IPS-15b (cell line): ENCODE data around the gene FAM83G.

Source experiments
- H3K27me3 ChIP-seq: one replicate; pipeline ENCODE4 v1.6.1; 2013; ENCODE audit warnings: low read length; ENCODE audit not compliant: control insufficient read depth, insufficient read depth
- H3K36me3 ChIP-seq: one replicate; pipeline ENCODE4 v1.6.1; 2013; ENCODE audit warnings: low read length; ENCODE audit not compliant: control insufficient read depth, insufficient read depth
- H3K4me1 ChIP-seq: one replicate; pipeline ENCODE4 v1.6.1; 2013; ENCODE audit warnings: mild to moderate bottlenecking, low read length; ENCODE audit not compliant: control insufficient read depth, insufficient read depth
- H3K4me3 ChIP-seq: one replicate; pipeline ENCODE4 v1.5.1; 2013; ENCODE audit warnings: low read depth, low read length
- H3K9ac ChIP-seq: one replicate; pipeline ENCODE4 v1.6.1; 2013; ENCODE audit warnings: low read depth, mild to moderate bottlenecking, low read length
- H3K9me3 ChIP-seq: one replicate; pipeline ENCODE4 v1.6.1; 2013; ENCODE audit warnings: mild to moderate bottlenecking, low read length; ENCODE audit not compliant: control insufficient read depth, insufficient read depth

FAM83G gene

DNA sequence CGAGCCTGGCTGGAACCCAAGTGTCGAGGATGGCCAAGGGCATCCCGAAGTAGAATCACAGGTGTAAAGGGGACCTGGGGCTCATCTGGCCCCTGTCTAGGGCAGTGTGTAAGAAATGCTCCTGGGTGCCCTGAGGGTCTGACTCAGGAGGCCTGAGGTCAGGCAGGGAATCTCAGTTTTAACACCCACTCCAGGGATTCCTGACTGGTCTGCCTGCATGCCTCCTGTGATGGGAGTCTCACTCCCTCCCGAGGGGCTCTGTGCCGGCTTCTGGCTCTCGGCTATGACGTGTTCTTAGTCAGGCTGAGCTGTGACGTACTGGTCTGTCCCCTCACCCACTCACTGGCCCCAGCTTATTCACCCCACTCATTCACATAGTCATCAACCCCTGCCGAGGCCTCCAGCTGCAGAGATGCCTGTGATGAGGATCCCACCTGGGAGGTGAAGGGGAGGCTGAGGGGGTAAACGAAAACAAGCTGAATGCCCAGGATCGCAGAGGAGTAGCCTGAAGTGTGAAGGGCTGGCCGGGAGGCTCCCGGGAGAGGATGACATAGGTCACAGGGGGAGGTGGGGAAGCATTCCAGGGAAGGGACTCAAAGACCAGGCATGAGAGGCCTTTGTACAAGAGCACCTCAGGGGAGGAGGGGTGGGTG lies 23.8 kb downstream of the FAM83G start:
- H3K9ac ChIP-seq: no peak overlapping the region
- no peaks in the 10 kb centered on the region for H3K4me1 ChIP-seq
- H3K27me3 ChIP-seq: no peaks in the 10 kb centered on the region
- no peak overlapping the region for H3K4me3 ChIP-seq
- peaks cover 57% of the 10 kb centered on the region for H3K36me3 ChIP-seq
- H3K9me3 ChIP-seq: no peaks in the 10 kb centered on the region

DNA sequence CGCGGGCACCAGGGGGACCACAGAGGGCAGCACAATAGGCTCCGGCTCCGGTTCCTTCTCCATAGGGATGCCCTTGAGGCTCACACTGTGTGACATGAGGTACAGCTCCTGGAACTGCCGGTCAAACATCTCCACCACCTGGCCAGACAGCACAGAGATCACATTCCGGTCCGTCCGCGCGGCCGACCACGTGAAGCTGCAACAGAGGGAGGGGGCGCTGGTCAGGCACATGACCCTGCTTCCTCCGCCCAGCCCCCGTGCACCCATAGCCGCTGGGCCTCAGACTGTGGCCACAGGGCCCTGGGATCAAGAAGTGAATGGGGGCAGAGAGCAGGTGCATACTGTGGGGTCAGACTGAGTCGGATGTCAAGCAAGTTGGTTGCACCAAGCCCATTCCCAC lies 25.9 kb downstream of the FAM83G start:
- Histone ChIP-seq H3K9ac (no peak overlapping the region), H3K27me3 (no peaks in the 10 kb centered on the region), H3K4me1 (no peaks in the 10 kb centered on the region), H3K36me3 (peaks cover 56% of the 10 kb centered on the region), H3K4me3 (no peak overlapping the region), H3K9me3 (no peaks in the 10 kb centered on the region)

DNA sequence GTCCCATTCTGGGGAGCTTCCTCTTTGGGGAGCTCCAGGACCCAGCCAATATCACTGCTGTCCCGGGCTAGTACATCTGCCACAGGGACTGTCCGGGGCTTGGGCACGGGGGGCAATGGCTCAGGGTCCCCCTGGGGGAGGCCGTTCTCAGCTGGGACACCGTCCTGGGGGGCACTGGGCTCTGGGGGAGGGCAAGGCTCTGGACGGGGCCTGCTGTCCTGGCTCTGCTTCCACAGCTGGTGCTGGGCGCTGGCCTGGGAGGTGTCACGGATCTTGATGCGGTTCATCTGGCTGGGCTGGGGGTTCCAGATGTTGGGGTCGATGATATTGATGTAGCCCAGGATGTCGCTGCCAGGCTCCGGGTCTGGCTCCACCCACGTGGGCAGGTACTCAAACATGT lies 26.5 kb downstream of the FAM83G start:
- H3K9ac ChIP-seq: no peak overlapping the region
- H3K27me3 ChIP-seq: no peaks in the 10 kb centered on the region
- no peak overlapping the region for H3K4me3 ChIP-seq
- H3K36me3 ChIP-seq: peaks cover 57% of the 10 kb centered on the region
- no peaks in the 10 kb centered on the region for H3K4me1 ChIP-seq
- no peaks in the 10 kb centered on the region for H3K9me3 ChIP-seq

DNA sequence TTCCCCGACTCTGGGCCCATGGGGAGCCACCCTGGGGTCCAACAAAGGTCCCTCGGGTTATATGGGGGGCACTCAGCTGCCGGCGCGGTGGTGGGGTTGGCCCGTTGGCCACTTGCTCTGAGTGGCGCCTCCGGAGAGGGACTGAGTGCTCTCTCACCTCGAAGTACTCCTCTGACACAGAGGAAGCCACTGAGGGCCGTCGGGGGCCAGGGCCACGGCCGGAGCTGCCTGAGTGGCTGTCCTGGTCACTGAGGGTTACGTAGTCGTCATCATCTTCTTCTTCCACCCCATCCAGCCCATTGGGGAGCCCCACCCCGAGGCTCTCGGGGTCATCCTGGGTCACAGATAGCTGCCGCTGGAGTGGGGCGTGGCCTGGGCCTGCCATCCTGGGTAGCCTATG lies 26.9 kb downstream of the FAM83G start:
- Histone ChIP-seq H3K4me3 (no peak overlapping the region), H3K36me3 (peaks cover 57% of the 10 kb centered on the region), H3K9me3 (no peaks in the 10 kb centered on the region), H3K27me3 (no peaks in the 10 kb centered on the region), H3K9ac (no peak overlapping the region), H3K4me1 (no peaks in the 10 kb centered on the region)

DNA sequence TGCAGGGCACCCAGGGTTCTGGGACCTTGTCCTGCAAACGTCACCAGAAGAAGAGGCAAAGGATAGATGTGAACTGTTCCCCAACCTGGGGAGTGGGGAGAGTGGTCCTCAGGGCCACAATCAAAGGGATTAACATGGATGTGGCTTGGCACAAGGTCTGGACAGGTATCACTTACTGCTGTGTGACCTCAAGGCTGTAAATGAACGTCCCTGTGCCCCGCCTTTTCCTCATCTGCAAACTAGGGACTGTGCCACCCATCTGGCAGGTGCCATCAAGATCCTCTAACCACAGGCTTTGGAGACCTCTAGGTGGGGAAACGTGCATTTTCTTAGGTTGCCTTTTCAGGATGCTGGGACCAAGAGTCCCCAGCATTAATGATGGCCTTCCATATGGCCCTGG lies 27.5 kb downstream of the FAM83G start:
- no peaks in the 10 kb centered on the region for H3K27me3 ChIP-seq
- H3K9me3 ChIP-seq: no peaks in the 10 kb centered on the region
- H3K36me3 ChIP-seq: peaks cover 60% of the 10 kb centered on the region
- no peak overlapping the region for H3K4me3 ChIP-seq
- H3K4me1 ChIP-seq: no peaks in the 10 kb centered on the region
- H3K9ac ChIP-seq: no peak overlapping the region

DNA sequence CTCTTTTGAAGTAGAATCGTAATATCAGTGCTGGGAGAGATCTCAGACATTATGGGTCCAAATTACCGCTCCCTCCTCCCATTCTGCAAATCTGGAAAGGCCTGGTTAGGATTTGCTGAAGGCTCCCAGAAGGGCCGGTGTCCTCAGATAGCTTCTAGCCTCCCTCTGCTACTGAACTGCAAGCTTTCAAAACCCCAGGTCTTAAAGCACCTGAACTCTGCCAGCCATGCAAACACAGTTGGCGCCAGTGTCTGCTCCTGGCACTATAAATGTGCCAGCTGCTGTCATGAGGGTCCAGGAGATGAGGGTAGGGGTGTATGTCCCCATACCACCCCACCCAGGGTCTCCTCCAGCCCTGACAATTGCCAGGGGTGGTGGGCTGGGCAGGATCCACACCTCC lies 28.4 kb downstream of the FAM83G start:
- H3K4me3 ChIP-seq: no peak overlapping the region
- H3K9me3 ChIP-seq: no peaks in the 10 kb centered on the region
- peaks cover 65% of the 10 kb centered on the region for H3K36me3 ChIP-seq
- no peaks in the 10 kb centered on the region for H3K4me1 ChIP-seq
- H3K9ac ChIP-seq: no peak overlapping the region
- H3K27me3 ChIP-seq: no peaks in the 10 kb centered on the region

DNA sequence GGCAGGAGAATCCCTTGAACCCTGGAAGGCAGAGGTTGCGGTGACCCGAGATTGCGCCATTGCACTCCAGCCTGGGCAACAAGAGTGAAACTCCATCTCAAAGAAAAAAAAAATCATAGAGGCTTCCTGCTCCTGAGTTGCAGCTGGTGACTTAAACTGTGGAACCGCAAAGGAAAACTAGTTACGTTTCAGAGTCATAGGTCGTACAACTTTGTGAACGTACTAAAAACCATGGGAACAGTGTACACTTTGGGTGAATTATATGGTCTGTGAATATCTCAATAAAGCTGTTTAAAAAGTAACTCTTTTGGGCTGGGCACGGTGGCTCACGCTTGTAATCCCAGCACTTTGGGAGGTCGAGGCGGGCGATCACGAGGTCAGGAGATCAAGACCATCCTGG lies 29.0 kb downstream of the FAM83G start:
- Histone ChIP-seq H3K36me3 (peaks cover 69% of the 10 kb centered on the region), H3K4me3 (no peak overlapping the region), H3K27me3 (no peaks in the 10 kb centered on the region), H3K9ac (no peak overlapping the region), H3K9me3 (no peaks in the 10 kb centered on the region), H3K4me1 (no peaks in the 10 kb centered on the region)

DNA sequence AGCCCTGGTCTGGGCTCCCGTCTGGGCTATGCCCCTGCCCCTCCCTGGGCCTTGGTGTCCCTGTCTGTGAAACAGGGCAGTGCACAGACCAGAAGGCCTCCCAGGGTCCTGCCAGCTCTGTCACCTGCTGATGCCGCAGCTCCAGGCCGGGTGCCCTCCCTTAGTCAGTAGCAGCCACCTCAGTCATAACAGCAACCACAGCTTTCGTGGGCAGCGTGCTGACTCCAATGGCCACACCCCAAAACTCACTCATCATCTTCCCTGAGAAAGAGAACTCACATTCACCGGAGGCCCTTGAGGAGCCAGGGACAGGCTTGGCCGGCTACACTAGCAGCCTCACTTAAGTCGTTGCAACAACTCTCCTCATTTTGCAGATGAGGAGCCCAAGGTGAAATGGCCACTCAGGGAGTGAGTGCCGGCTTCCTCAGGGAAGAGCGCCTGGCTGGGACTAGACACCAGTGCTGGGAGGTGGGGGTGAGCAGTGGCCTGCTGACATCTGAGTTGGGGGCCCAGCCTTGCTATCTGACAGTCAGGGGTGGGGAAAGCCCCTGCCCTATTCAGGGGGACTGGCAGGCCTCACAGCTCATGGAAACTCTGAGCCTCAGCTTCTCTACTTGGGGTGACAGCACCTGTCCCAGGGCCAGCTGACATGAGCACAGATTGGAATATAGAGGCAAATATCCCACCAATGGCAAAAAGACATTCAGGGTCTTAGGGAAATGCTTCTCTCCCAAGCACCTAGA lies 30.0 kb downstream of the FAM83G start:
- H3K27me3 ChIP-seq: no peaks in the 10 kb centered on the region
- H3K9me3 ChIP-seq: no peaks in the 10 kb centered on the region
- no peak overlapping the region for H3K4me3 ChIP-seq
- no peaks in the 10 kb centered on the region for H3K4me1 ChIP-seq
- H3K9ac ChIP-seq: no peak overlapping the region
- peaks cover 68% of the 10 kb centered on the region for H3K36me3 ChIP-seq

DNA sequence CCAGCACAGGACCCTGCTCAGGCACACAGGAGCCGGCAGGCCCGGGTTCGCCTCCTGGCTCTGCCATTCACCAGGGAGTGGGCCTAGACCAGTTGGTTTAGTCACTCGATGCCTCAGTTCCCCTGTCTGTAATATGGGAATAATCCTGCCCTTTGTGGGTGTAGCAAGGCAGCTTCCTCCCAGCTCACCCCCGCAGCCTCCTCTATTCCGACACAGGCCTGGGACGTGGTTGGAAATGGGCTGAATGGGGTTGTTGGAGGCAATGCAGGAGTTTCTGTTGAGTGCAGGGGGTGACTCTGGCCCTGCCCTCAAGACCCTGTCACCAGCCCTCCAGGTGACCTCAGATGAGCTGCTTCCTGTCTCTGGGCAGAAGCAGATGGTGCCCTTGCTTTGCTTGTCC lies 32.8 kb downstream of the FAM83G start:
- Histone ChIP-seq H3K27me3 (no peaks in the 10 kb centered on the region), H3K36me3 (peaks cover 43% of the 10 kb centered on the region), H3K9me3 (no peaks in the 10 kb centered on the region), H3K4me1 (no peaks in the 10 kb centered on the region), H3K9ac (no peak overlapping the region), H3K4me3 (no peak overlapping the region)

DNA sequence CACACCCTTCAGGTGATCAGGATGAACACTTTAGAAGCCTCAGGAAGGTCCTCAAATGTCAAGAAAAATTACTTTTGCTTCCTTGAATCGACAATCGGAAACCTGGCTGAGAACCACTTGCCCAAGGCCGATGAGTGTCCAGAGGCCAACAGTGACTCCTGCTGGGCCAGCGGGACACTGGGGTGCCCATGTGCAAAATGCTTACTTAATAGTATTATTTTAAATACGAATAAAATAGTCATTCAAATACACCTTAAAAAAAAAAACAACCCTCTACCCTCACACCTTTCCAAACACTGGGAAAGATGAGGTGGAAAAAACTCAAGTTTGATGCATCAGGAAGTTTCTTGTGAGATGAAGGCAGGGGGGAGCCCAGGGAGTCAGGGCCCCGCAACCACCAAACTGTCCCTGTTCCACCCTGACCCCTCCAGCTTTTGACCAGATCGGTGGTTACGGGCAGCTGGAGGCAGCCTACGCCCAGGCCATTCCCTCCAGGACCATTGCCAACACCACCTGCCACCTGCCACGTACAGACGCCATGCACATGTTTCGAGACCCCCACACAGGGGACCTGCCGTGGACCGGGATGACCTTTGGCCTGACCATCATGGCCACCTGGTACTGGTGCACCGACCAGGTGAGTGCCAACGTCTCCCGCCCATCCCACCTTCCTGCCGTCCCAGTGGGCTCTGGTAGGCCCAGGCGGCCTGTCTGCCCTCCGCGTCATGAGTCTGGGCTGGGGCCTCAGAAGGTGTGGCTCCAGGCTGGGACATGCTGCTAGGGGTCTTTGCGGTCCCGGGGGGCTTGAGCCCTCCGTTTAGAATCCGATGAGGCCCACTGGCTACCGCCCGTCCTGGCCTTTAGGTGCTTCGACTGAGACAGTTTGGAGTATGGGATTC lies 33.7 kb downstream of the FAM83G start:
- Histone ChIP-seq H3K27me3 (no peaks in the 10 kb centered on the region), H3K9ac (no peak overlapping the region), H3K4me3 (no peak overlapping the region), H3K36me3 (peaks cover 36% of the 10 kb centered on the region), H3K9me3 (no peaks in the 10 kb centered on the region), H3K4me1 (no peaks in the 10 kb centered on the region)

DNA sequence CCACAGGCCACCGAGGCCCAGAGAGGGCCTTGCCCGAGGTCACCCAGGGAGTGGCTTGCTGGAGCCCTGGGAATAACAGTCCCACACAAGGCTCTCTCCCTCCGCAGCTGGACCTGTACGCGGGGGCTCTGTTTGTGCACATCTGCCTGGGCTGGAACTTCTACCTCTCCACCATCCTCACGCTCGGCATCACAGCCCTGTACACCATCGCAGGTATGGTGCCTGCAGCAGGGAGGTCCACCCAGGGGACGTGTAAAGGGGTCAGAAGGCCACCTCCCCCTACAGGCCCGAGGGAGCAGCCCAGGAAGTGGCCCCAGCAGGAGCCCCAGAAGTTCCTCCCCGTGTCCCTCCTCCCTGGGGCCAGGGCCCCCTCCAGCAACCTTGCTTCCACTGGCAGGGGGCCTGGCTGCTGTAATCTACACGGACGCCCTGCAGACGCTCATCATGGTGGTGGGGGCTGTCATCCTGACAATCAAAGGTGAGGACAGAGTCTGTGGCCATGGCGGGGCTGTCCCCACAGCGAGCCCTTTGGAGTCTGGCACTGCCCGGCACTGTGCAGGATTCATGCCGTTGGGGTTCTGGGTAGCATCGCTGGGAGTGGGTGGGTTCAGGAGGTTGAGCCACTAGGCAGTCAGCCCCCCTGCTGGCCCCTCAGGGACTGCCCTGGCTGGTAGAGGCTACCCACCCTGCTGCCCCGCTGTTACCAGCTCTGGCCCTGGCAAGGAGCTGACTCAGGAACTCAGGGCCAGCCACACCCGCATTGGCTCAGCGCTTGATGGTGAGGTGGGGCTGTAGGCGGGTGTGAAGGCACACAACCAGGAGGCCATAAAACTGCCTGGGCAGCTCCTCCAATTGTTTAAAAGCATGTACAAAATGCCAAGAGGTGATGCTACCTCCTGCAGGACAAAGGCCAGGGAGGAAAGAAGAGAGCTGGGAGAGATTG lies 35.3 kb downstream of the FAM83G start:
- Histone ChIP-seq H3K9ac (no peak overlapping the region), H3K36me3 (peaks cover 27% of the 10 kb centered on the region), H3K27me3 (no peaks in the 10 kb centered on the region), H3K4me3 (no peak overlapping the region), H3K9me3 (no peaks in the 10 kb centered on the region), H3K4me1 (no peaks in the 10 kb centered on the region)
